ENCODE data around the gene ACRBP. TPM values are rescaled to one million over a fixed set of nuclear protein-coding genes. Genes with fewer than 3 reads are reported as not detected.
A peak's percentile ranks its signal among the peaks of the same experiment; 100 is the strongest.

Gene ACRBP
- total and polyA plus RNA-seq, 3 experiments from 2014 or later, result 1.8 to 2.0 TPM; not detected in 1

- Histone ChIP-seq H3K36me3 (ENCODE audit: insufficient read depth, low read length) (peaks cover 18% of the 10 kb centered on the region), H3K27me3 (ENCODE audit: insufficient read depth, low read length, poor library complexity, severe bottlenecking) (no peaks in the 10 kb centered on the region), H3K4me3 (ENCODE audit: low read length) (no peak overlapping the region), H3K4me1 (ENCODE audit: insufficient read depth, low read length) (no peaks in the 10 kb centered on the region), H3K27ac (ENCODE audit: low read depth, low read length) (no peak overlapping the region), H3K9me3 (ENCODE audit: low read length) (no peaks in the 10 kb centered on the region)
- peaks cover 0 to 10% (median 5%) of the 10 kb centered on the region in 5 donors for H3K9me3 Mint-ChIP-seq
- peak overlapping the region in 3 of 7 donors; percentile 23 to 44 (median 37) for H3K4me3 Mint-ChIP-seq
- POLR2A ChIA-PET, result no interaction called here
- H3K36me3 Mint-ChIP-seq, result peaks cover 11 to 41% (median 20%) of the 10 kb centered on the region in 3 donors
- CTCF ChIA-PET, result no interaction called here
- no peak for DNase-seq
- H3K27ac Mint-ChIP-seq, result peak overlapping the region in 1 of 8 donors; percentile 37
- H3K27me3 Mint-ChIP-seq, result no peaks in the 10 kb centered on the region
- H3K4me1 Mint-ChIP-seq, result peaks cover 9 to 12% (median 11%) of the 10 kb centered on the region in 3 donors
Measured at GRCh38 chr12:6646276-6647082, 753 bp downstream of the ACRBP start.

- Mint-ChIP-seq H3K4me1 (peaks cover 9 to 12% (median 9%) of the 10 kb centered on the region in 3 donors), H3K27ac (peak overlapping the region in 1 of 8 donors; percentile 17), H3K36me3 (peaks cover 7 to 26% (median 20%) of the 10 kb centered on the region in 3 donors), H3K4me3 (peak overlapping the region in 1 of 7 donors; percentile 11), H3K27me3 (no peaks in the 10 kb centered on the region), H3K9me3 (peaks cover 0 to 10% (median 5%) of the 10 kb centered on the region in 5 donors)
- CTCF ChIA-PET, result interaction anchor here (0.9 to 1.4 kb wide), 2 partner anchors 9 to 16 kb away, joined by 3 to 4 read pairs; partner anchors contain the start of gene LPAR5
- Histone ChIP-seq H3K27ac (ENCODE audit: low read depth, low read length) (no peak overlapping the region), H3K36me3 (ENCODE audit: insufficient read depth, low read length) (peaks cover 6% of the 10 kb centered on the region), H3K4me3 (ENCODE audit: low read length) (no peak overlapping the region), H3K4me1 (ENCODE audit: insufficient read depth, low read length) (no peaks in the 10 kb centered on the region), H3K27me3 (ENCODE audit: insufficient read depth, low read length, poor library complexity, severe bottlenecking) (no peaks in the 10 kb centered on the region), H3K9me3 (ENCODE audit: low read length) (no peaks in the 10 kb centered on the region)
- POLR2A ChIA-PET, result no interaction called here
- DNase-seq, result no peak
Measured at GRCh38 chr12:6644903-6645302, 2.3 kb downstream of the ACRBP start.

- H3K27ac ChIP-seq (ENCODE audit: low read depth, low read length), result no peak overlapping the region
- no peaks in the 10 kb centered on the region for H3K4me1 ChIP-seq (ENCODE audit: insufficient read depth, low read length)
- POLR2A ChIA-PET, result interaction anchor here (0.8 kb wide), 1 partner anchor 9 kb away, joined by 3 read pairs; the partner anchor contains the start of gene LPAR5
- CTCF ChIA-PET, result interaction anchor here (0.9 to 1.4 kb wide), 2 partner anchors 9 to 15 kb away, joined by 3 to 4 read pairs; partner anchors contain the start of gene LPAR5
- no peak for DNase-seq
- H3K9me3 ChIP-seq (ENCODE audit: low read length), result no peaks in the 10 kb centered on the region
- peaks cover 0 to 10% (median 5%) of the 10 kb centered on the region in 5 donors for H3K9me3 Mint-ChIP-seq
- H3K4me1 Mint-ChIP-seq, result peaks cover 9 to 12% (median 9%) of the 10 kb centered on the region in 3 donors
- H3K36me3 ChIP-seq (ENCODE audit: insufficient read depth, low read length), result peaks cover 6% of the 10 kb centered on the region
- H3K4me3 ChIP-seq (ENCODE audit: low read length), result no peak overlapping the region
- H3K27me3 Mint-ChIP-seq, result no peaks in the 10 kb centered on the region
- no peak overlapping the region for H3K4me3 Mint-ChIP-seq
- H3K27me3 ChIP-seq (ENCODE audit: insufficient read depth, low read length, poor library complexity, severe bottlenecking), result no peaks in the 10 kb centered on the region
- H3K27ac Mint-ChIP-seq, result no peak overlapping the region
- H3K36me3 Mint-ChIP-seq, result peaks cover 7 to 23% (median 20%) of the 10 kb centered on the region in 3 donors
Measured at GRCh38 chr12:6644257-6644596, 3.0 kb downstream of the ACRBP start.

- H3K4me1 Mint-ChIP-seq, result peaks cover 9 to 12% (median 9%) of the 10 kb centered on the region in 3 donors
- no peak for DNase-seq
- peaks cover 7 to 23% (median 20%) of the 10 kb centered on the region in 3 donors for H3K36me3 Mint-ChIP-seq
- H3K27ac ChIP-seq (ENCODE audit: low read depth, low read length), result no peak overlapping the region
- H3K27me3 ChIP-seq (ENCODE audit: insufficient read depth, low read length, poor library complexity, severe bottlenecking), result no peaks in the 10 kb centered on the region
- ChIA-PET POLR2A (interaction anchor here (0.8 kb wide), 1 partner anchor 8 kb away, joined by 3 read pairs; the partner anchor contains the start of gene LPAR5), CTCF (interaction anchor here (1.1 to 1.4 kb wide), 2 partner anchors 8 to 301 kb away, joined by 3 to 4 read pairs; partner anchors contain the start of gene LPAR5)
- peaks cover 0 to 10% (median 5%) of the 10 kb centered on the region in 5 donors for H3K9me3 Mint-ChIP-seq
- H3K27ac Mint-ChIP-seq, result no peak overlapping the region
- no peak overlapping the region for H3K4me3 ChIP-seq (ENCODE audit: low read length)
- no peak overlapping the region for H3K4me3 Mint-ChIP-seq
- no peaks in the 10 kb centered on the region for H3K27me3 Mint-ChIP-seq
- H3K4me1 ChIP-seq (ENCODE audit: insufficient read depth, low read length), result no peaks in the 10 kb centered on the region
- peaks cover 6% of the 10 kb centered on the region for H3K36me3 ChIP-seq (ENCODE audit: insufficient read depth, low read length)
- no peaks in the 10 kb centered on the region for H3K9me3 ChIP-seq (ENCODE audit: low read length)
Measured at GRCh38 chr12:6643569-6644256, 3.5 kb downstream of the ACRBP start.

- peaks cover 6 to 20% (median 13%) of the 10 kb centered on the region in 3 donors for H3K36me3 Mint-ChIP-seq
- no peaks in the 10 kb centered on the region for H3K27me3 Mint-ChIP-seq
- POLR2A ChIA-PET, result no interaction called here
- CTCF ChIA-PET, result interaction anchor here (1.3 kb wide), 1 partner anchor 21 kb away, joined by 5 read pairs; no protein-coding TSS in a partner anchor
- no peak overlapping the region for H3K4me3 ChIP-seq (ENCODE audit: low read length)
- H3K4me3 Mint-ChIP-seq, result peak overlapping the region in 1 of 7 donors; percentile 1
- H3K4me1 ChIP-seq (ENCODE audit: insufficient read depth, low read length), result no peaks in the 10 kb centered on the region
- H3K36me3 ChIP-seq (ENCODE audit: insufficient read depth, low read length), result no peaks in the 10 kb centered on the region
- peak overlapping the region in 1 of 8 donors; percentile 70 for H3K27ac Mint-ChIP-seq
- H3K9me3 Mint-ChIP-seq, result peaks cover 0 to 10% (median 5%) of the 10 kb centered on the region in 5 donors
- H3K27me3 ChIP-seq (ENCODE audit: insufficient read depth, low read length, poor library complexity, severe bottlenecking), result no peaks in the 10 kb centered on the region
- H3K27ac ChIP-seq (ENCODE audit: low read depth, low read length), result no peak overlapping the region
- DNase-seq, result no peak
- no peaks in the 10 kb centered on the region for H3K9me3 ChIP-seq (ENCODE audit: low read length)
- H3K4me1 Mint-ChIP-seq, result peaks cover 6 to 7% (median 7%) of the 10 kb centered on the region in 3 donors
Measured at GRCh38 chr12:6641131-6641530, 6.1 kb downstream of the ACRBP start.

- no peaks in the 10 kb centered on the region for H3K36me3 ChIP-seq (ENCODE audit: insufficient read depth, low read length)
- peaks cover under 1% of the 10 kb centered on the region for H3K4me1 ChIP-seq (ENCODE audit: insufficient read depth, low read length)
- Mint-ChIP-seq H3K27ac (peak overlapping the region in 1 of 8 donors; percentile 89), H3K4me3 (no peak overlapping the region), H3K9me3 (peaks cover 0 to 10% (median 5%) of the 10 kb centered on the region in 5 donors), H3K27me3 (no peaks in the 10 kb centered on the region), H3K4me1 (peaks cover 11 to 14% (median 13%) of the 10 kb centered on the region in 3 donors), H3K36me3 (peaks cover 6 to 20% (median 13%) of the 10 kb centered on the region in 3 donors)
- no peaks in the 10 kb centered on the region for H3K27me3 ChIP-seq (ENCODE audit: insufficient read depth, low read length, poor library complexity, severe bottlenecking)
- DNase-seq, result no peak
- CTCF ChIA-PET, result interaction anchor here (1.3 kb wide), 1 partner anchor 21 kb away, joined by 5 read pairs; no protein-coding TSS in a partner anchor
- POLR2A ChIA-PET, result no interaction called here
- H3K9me3 ChIP-seq (ENCODE audit: low read length), result no peaks in the 10 kb centered on the region
- no peak overlapping the region for H3K4me3 ChIP-seq (ENCODE audit: low read length)
- H3K27ac ChIP-seq (ENCODE audit: low read depth, low read length), result no peak overlapping the region
Measured at GRCh38 chr12:6640497-6640896, 6.7 kb downstream of the ACRBP start.

- Mint-ChIP-seq H3K9me3 (peaks cover 0 to 5% (median 2%) of the 10 kb centered on the region in 5 donors), H3K27me3 (no peaks in the 10 kb centered on the region), H3K4me3 (no peak overlapping the region), H3K36me3 (peaks cover 4 to 11% (median 10%) of the 10 kb centered on the region in 3 donors), H3K4me1 (peaks cover 21 to 26% (median 23%) of the 10 kb centered on the region in 3 donors), H3K27ac (no peak overlapping the region)
- no peaks in the 10 kb centered on the region for H3K9me3 ChIP-seq (ENCODE audit: low read length)
- ChIA-PET POLR2A (no interaction called here), CTCF (no interaction called here)
- no peak for DNase-seq
- H3K4me1 ChIP-seq (ENCODE audit: insufficient read depth, low read length), result peaks cover 8% of the 10 kb centered on the region
- H3K4me3 ChIP-seq (ENCODE audit: low read length), result no peak overlapping the region
- H3K27me3 ChIP-seq (ENCODE audit: insufficient read depth, low read length, poor library complexity, severe bottlenecking), result no peaks in the 10 kb centered on the region
- no peaks in the 10 kb centered on the region for H3K36me3 ChIP-seq (ENCODE audit: insufficient read depth, low read length)
- peak overlapping the region; percentile 54 for H3K27ac ChIP-seq (ENCODE audit: low read depth, low read length)
Measured at GRCh38 chr12:6639151-6639801, 8.0 kb downstream of the ACRBP start.
